Endothelial cell (in vitro differentiated cells): Measurements from ENCODE around the gene TRIM67. TPM values are rescaled to one million over a fixed set of nuclear protein-coding genes. Genes with fewer than 3 reads are reported as not detected.

Experiments used
- DNase-seq: peaks from one replicate; pipeline ENCODE4 v3.0.0; 2021; ENCODE audit warnings: low spot score
- H3K27ac Mint-ChIP-seq: one replicate; pipeline ENCODE4 v1.8.0; 2021; ENCODE audit warnings: mixed read lengths, inconsistent platforms; ENCODE audit not compliant: unreplicated experiment
- H3K27me3 Mint-ChIP-seq: one replicate; pipeline ENCODE4 v1.8.0; 2021; ENCODE audit warnings: mild to moderate bottlenecking, moderate library complexity, mixed read lengths, inconsistent platforms; ENCODE audit not compliant: unreplicated experiment
- H3K36me3 Mint-ChIP-seq: one replicate; pipeline ENCODE4 v1.8.0; 2021; ENCODE audit warnings: mild to moderate bottlenecking, low read depth, mixed read lengths, inconsistent platforms; ENCODE audit not compliant: unreplicated experiment
- H3K4me1 Mint-ChIP-seq: one replicate; pipeline ENCODE4 v1.8.0; 2021; ENCODE audit warnings: mild to moderate bottlenecking, mixed read lengths, inconsistent platforms; ENCODE audit not compliant: unreplicated experiment
- H3K4me3 Mint-ChIP-seq: one replicate; pipeline ENCODE4 v1.8.0; 2021; ENCODE audit warnings: mild to moderate bottlenecking, mixed read lengths, inconsistent platforms; ENCODE audit not compliant: unreplicated experiment
- H3K9me3 Mint-ChIP-seq: one replicate; pipeline ENCODE4 v1.8.0; 2021; ENCODE audit warnings: mixed read lengths, inconsistent platforms; ENCODE audit not compliant: unreplicated experiment
- CTCF ChIP-seq: fragments of 200-600 bp; sonication (generic); IDR thresholded peaks from one replicate; pipeline ENCODE4 v1.5.0; 2021; ENCODE audit warnings: antibody characterized with exemption; ENCODE audit not compliant: unreplicated experiment
- long read RNA-seq: library from polyadenylated mRNA; unstranded; transcript quantifications from one replicate; pipeline ENCODE4 v2.0.0, GENCODE V29; 2020; ENCODE audit not compliant: unreplicated experiment
- total RNA-seq: library from RNA; stranded (reverse); fragmentation: NEBNext Ultra II Directional; extraction: Animal tissue kit (Norgen Biotek cat#: 25700); gene quantifications from one replicate; pipeline ENCODE4 v1.2.1, GENCODE V29; 2021; ENCODE audit not compliant: unreplicated experiment

Gene TRIM67
- 0.26 TPM for total RNA-seq
- long read RNA-seq = 0 reads

DNA sequence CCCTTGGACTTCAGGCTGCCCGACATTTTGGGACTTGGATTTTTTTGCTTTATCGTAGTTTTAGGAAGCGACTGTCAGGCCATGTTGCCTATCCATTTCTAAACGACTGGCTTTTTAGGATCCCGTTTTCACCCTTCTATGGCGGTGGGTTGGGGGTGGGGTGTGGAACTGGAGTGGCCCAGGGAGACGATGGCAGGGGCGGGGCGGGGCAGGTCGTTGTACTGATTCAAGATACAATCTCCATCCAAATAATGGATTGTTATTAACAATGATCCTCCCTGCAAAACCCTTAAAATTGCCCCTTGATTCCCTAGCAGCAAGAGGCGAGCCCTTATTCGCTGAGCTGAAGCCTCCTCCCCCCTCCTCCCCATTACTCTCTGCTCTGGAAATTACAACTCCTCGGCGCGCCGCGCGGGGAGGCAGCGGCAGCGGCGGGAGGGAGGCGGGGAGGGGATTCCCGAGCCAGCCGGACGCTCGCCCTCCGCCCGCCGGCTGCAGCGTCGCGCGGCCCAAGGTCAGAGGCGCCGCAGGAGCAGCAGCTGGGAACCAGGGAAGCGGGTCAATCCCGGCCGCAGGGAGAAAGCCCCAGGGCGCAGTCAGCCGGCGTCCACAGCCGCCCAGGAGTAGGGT is at the start of gene TRIM67:
TRIM67 (plus strand) TSS at position 392 of the 630 bp plus-strand sequence. CDS start 912 bp downstream, outside the sequence.
- no peak within 1 kb of the TSS for H3K27ac Mint-ChIP-seq
- peak; percentile 46 for DNase-seq
- no peaks in the 10 kb centered on the region for H3K36me3 Mint-ChIP-seq
- no peaks in the 10 kb centered on the region for H3K9me3 Mint-ChIP-seq
- TF ChIP-seq CTCF = no peak
- H3K4me1 Mint-ChIP-seq = peaks cover 17% of the 10 kb centered on the region
- H3K27me3 Mint-ChIP-seq = peaks cover 16% of the 10 kb centered on the region
- H3K4me3 Mint-ChIP-seq = peak within 1 kb of the TSS; percentile 51

DNA sequence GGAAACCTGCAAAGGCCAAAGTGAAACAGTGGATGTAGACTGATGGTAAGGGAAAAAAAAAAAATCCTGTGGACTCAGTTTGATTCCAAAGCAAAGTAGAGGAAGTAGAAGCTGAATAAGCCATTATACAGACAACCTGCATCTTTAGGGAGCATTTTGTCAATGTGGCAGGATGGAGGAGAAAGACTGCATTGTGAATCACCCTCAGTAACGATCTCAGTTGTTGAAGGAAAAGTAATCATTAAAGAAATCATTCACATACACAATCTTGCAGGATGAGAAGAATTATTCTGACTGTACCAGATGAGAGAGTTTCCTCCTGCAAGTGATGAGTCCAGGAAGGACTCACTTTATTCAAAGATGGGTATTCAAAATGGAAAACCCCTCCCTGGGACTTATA is 45.1 kb upstream of the TRIM67 start:
- DNase-seq = no peak
- Mint-ChIP-seq H3K9me3 (no peaks in the 10 kb centered on the region), H3K4me1 (no peaks in the 10 kb centered on the region), H3K36me3 (no peaks in the 10 kb centered on the region), H3K4me3 (no peak overlapping the region), H3K27ac (no peak overlapping the region), H3K27me3 (peaks cover 3% of the 10 kb centered on the region)
- no peak for TF ChIP-seq CTCF

GRCh38 chr1:231118704-231119453 is 43.0 kb upstream of the TRIM67 start:
- peaks cover 3% of the 10 kb centered on the region for H3K27me3 Mint-ChIP-seq
- no peaks in the 10 kb centered on the region for H3K36me3 Mint-ChIP-seq
- H3K27ac Mint-ChIP-seq = no peak overlapping the region
- no peak overlapping the region for H3K4me3 Mint-ChIP-seq
- DNase-seq = no peak
- H3K4me1 Mint-ChIP-seq = no peaks in the 10 kb centered on the region
- H3K9me3 Mint-ChIP-seq = no peaks in the 10 kb centered on the region
- no peak for TF ChIP-seq CTCF

- Mint-ChIP-seq H3K27ac (no peak overlapping the region), H3K36me3 (no peaks in the 10 kb centered on the region), H3K9me3 (no peaks in the 10 kb centered on the region), H3K4me3 (no peak overlapping the region), H3K27me3 (peaks cover 3% of the 10 kb centered on the region), H3K4me1 (no peaks in the 10 kb centered on the region)
- no peak for TF ChIP-seq CTCF
- DNase-seq = no peak
Measured at GRCh38 chr1:231121533-231121932, 40.3 kb upstream of the TRIM67 start.

DNA sequence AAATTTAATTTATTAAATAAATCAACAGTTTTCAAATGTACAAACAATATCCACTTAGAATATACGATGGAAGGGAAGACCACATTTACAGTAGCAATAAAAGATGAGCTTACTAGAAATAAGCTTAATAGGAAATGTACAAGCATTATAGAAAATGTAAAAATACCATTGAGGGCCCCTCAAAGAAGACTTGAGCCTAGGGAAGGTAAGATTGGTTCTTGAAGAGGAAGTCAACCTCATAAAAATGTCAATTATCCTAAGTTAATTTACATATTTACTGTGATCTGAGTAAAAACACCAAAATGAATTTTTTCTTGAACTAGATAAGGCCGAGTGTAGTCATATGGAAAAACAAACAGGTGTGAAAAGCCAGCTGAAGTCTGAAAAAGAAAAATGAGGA is 39.7 kb upstream of the TRIM67 start:
- Mint-ChIP-seq H3K36me3 (peaks cover 1% of the 10 kb centered on the region), H3K4me1 (no peaks in the 10 kb centered on the region), H3K27ac (no peak overlapping the region), H3K4me3 (no peak overlapping the region), H3K27me3 (peaks cover 2% of the 10 kb centered on the region), H3K9me3 (no peaks in the 10 kb centered on the region)
- no peak for DNase-seq
- no peak for TF ChIP-seq CTCF
